Measurements from ENCODE around the gene SLX9. TPM values are rescaled to one million over a fixed set of nuclear protein-coding genes. Genes with fewer than 3 reads are reported as not detected.

The SLX9 gene
- total RNA-seq, 4 donors from 2014 or later = 11.9 to 26.2 (median 16.1) TPM

DNA sequence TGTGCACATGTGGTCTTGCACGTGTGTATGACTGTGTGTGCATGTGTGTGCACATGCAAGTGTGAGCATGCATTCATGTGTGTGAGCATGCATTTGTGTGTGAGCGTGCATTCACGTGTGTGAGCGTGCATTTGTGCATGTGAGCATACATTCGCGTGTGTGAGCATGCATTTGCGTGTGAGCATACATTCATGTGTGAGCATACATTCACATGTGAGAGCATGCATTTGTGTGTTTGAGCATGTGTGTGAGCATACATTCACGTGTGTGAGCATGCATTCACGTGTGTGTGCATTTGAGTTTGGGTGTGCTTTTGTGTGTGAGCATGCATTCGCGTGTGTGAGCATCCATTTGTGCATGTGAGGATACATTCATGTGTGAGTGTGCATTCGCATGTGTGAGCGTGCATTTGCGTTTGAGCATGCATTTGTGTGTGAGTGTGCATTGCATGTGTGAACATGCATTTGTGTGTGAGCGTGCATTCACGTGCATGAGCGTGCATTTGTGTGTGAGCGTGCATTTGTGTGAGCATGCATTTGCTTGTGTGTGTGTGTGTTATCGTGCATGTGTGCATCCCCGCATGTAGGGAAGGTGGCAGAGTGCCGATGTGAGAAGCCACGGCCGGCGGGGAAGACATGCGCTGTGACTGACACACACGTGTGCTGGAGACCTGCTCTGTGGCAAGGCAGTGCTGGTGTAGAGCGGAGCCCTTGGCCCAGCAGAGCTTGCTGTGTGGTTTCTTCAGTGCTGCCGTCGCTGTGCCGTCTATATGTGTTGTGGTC is 37.4 kb upstream of the SLX9 start:
- ATAC-seq (ENCODE audit: low FRiP score) = no peak
- no peak for DNase-seq (ENCODE audit: low spot score)
- TF ChIP-seq, protein P1, sequence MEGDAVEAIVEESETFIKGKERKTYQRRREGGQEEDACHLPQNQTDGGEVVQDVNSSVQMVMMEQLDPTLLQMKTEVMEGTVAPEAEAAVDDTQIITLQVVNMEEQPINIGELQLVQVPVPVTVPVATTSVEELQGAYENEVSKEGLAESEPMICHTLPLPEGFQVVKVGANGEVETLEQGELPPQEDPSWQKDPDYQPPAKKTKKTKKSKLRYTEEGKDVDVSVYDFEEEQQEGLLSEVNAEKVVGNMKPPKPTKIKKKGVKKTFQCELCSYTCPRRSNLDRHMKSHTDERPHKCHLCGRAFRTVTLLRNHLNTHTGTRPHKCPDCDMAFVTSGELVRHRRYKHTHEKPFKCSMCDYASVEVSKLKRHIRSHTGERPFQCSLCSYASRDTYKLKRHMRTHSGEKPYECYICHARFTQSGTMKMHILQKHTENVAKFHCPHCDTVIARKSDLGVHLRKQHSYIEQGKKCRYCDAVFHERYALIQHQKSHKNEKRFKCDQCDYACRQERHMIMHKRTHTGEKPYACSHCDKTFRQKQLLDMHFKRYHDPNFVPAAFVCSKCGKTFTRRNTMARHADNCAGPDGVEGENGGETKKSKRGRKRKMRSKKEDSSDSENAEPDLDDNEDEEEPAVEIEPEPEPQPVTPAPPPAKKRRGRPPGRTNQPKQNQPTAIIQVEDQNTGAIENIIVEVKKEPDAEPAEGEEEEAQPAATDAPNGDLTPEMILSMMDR (IDR thresholded peaks at IDR 0.05) = no peak

DNA sequence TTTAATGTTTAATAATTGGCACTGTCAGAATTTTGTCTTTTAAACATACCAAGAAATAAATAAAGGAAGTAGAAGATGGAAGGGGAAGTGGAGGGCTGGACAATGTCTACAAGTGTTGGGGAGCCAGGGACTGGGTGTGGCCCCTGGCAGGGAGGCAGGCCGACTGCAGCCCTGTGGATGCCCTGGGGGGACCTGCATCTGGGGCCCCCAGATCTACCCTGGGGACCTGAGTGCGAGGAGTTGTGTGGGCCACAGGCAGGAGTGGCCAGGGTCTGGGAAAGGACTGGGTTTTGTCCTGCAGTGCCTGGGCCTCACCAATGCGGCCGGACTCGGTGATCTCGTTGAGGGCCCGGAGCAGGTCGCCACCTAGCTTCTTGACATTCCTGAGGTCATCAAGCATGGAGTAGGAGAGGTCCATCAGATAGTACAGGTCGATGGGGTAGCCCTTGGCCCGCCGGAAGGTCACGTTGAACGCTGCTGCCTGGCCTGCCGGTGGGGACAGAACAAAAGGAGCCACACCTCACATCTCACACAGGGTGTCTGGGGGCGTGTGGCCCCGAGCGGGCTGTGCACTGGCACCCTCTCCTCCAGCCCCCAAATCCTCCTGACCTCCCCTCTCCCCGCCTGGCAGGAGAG is 36.7 kb upstream of the SLX9 start:
- TF ChIP-seq, protein P1 (IDR thresholded peaks at IDR 0.05) = no peak
- no peak for DNase-seq (ENCODE audit: low spot score)
- no peak for ATAC-seq (ENCODE audit: low FRiP score)

DNA sequence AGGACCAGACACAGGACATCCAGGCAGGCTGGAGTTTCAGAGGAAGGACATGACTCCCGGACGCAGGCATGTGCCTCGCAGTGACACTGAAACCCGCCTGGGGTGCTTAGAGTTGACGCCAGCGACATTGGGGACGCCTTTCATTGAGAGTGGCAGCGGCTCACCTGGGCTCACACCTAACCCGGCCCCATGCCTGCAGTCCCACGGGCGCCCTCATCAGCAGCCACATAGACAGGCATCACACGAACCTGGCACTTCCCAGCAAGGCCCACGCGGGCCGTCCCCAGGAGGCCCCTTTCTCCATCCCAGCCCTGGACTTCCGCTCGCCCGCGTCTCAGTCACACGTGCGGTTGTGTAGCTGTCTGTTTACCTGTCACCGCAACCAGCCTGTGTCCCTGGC is 36.1 kb upstream of the SLX9 start:
- no peak for ATAC-seq (ENCODE audit: low FRiP score)
- TF ChIP-seq, protein P1 (IDR thresholded peaks at IDR 0.05) = no peak
- DNase-seq (ENCODE audit: low spot score) = no peak

- no peak for ATAC-seq (ENCODE audit: low FRiP score)
Measured at GRCh38 chr21:44904141-44904923, 35.5 kb upstream of the SLX9 start.

DNA sequence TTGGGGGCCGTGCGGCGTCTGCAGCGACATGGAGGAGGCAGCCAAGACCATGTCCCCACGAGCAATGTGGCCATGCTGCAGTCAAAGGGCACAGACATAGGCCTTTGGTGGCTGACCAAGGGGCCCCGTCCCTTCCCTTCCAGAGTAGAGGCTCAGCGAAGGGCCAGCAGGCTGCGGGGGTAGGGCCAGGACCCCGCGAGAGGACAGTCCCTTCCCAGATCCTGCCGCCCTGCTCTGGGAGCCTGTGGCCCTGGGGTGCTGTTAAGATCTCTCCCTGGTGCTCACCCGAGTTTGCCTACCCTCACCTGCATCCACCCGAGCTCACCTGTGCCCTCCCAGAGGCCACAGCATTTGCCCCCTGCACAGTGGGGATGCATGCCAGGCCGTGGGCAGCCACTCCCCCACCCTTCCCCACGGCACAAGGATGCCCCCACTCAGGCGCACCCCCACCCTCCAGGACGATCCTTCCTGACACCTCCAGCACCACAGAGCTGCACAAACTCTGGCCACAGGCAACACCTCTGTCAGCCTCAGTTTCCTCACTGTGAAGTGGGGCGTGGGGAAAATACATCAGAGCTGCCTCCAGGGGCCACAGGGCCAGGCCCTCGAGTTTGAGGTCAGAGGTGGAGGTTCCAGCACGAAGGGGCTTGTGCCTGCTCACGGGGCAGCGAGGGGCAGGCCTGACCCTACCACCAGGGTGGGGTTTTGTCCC is 34.7 kb upstream of the SLX9 start:
- ATAC-seq (ENCODE audit: low FRiP score) (no peak), DNase-seq (ENCODE audit: low spot score) (no peak)
- TF ChIP-seq, protein P1 (IDR thresholded peaks at IDR 0.05) = no peak

More at GRCh38 chr21:44904141-44904923, 35.5 kb upstream of the SLX9 start:
- no peak for DNase-seq (ENCODE audit: low spot score)
- TF ChIP-seq, protein P1 (IDR thresholded peaks at IDR 0.05) = no peak

DNA sequence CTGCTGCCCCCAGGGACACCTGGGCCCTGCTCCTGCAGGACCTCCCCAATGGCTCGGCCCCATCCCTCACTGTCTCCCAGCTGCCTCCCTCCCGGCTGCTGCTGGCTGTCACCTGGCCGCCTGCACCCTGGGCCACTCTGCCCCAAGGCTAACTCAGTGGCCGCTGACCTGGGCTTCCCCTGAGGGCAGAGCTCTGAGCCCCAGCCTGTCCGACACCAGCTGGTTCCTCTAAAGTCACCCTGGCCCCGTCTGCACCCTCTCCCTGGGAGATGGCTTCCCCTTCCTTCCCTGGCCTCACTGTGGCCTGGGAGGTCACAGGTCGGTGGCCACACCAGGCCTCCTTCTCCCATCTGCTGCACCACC is 34.1 kb upstream of the SLX9 start:
- DNase-seq (ENCODE audit: low spot score) (no peak), ATAC-seq (ENCODE audit: low FRiP score) (no peak)
- TF ChIP-seq, protein P1 (IDR thresholded peaks at IDR 0.05) = no peak

Measured in omental fat pad (tissue), 4 donors.